DMS153 treated with DMSO at 0.1 percent for 48 hours (cell line): ENCODE data around the gene MUC12.
"Not testable (repeated sequence)": the region's sequence is repeated elsewhere in the genome, so short reads cannot be mapped to it uniquely, and the experiment has no call there.

Source experiments
- DNase-seq: peaks from one replicate; lab custom pipeline; 2025; ENCODE audit not compliant: unreplicated experiment; lab: John Stamatoyannopoulos, UW

The MUC12 gene

DNA sequence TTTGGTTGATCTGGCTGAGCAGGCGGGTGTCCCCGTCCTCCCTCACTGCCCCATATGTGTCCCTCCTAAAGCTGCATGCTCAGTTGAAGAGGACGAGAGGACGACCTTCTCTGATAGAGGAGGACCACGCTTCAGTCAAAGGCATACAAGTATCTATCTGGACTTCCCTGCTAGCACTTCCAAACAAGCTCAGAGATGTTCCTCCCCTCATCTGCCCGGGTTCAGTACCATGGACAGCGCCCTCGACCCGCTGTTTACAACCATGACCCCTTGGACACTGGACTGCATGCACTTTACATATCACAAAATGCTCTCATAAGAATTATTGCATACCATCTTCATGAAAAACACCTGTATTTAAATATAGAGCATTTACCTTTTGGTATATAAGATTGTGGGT is 89.0 kb downstream of the MUC12 start:
- DNase-seq: no peak

DNA sequence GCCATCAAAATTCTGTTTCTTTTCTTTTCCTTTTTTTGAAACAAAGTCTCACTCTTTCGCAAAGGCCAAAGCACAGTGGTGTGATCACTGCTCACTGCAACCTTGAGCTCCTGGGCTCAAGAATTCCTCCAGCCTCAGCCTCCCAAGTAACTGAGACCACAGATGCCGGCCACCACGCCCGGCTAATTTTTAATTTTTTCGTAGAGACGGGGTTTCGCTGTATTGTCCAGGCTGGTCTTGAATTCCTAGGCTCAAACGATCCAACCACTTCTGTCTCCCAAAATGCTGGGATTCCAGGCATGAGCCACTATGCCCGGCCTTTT is 90.2 kb downstream of the MUC12 start:
- no peak for DNase-seq

DNA sequence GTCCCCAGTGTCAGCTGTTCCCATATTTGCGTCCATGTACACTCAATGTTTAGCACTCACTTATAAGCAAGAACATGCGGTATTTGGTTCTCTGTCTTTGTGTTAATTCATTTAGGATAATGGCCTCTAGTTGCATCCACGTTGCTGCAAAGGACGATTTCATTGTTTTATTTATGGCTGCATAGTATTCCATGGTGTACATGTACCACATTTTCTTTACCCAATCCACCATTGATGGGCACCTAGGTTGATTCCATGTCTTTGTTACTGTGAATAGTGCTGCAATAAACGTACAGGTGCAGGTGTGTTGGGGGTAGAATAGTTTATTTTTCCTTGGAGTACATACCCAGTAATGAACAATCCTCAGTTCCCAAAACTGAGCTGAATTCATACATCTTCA is 91.6 kb downstream of the MUC12 start:
- no peak for DNase-seq

GRCh38 chr7:101064176-101064550 is 94.8 kb downstream of the MUC12 start:
- DNase-seq: not testable (repeated sequence)

GRCh38 chr7:101065162-101065561 is 95.8 kb downstream of the MUC12 start:
- not testable (repeated sequence) for DNase-seq

GRCh38 chr7:101066141-101066832 is 96.9 kb downstream of the MUC12 start:
- DNase-seq: no peak

GRCh38 chr7:101066833-101067177 is 97.4 kb downstream of the MUC12 start:
- DNase-seq: no peak

GRCh38 chr7:101068401-101068800 is 99.0 kb downstream of the MUC12 start:
- no peak for DNase-seq
